WTC11 (cell line): Measurements from ENCODE around the gene PLCG1. TPM values are rescaled to one million over a fixed set of nuclear protein-coding genes. Genes with fewer than 3 reads are reported as not detected.

ENCODE experiments used
- ATAC-seq: fragments of 200-7000 bp; cut with Tn5 transposase; 2 replicates; pipeline ENCODE4 v1.10.0; 2021; ENCODE audit warnings: mild to moderate bottlenecking, moderate library complexity
- CTCF ChIA-PET: fragments of 300-600 bp; sonication (Branson Sonifier 250); formaldehyde crosslinking; loops from one replicate; lab custom pipeline; 2021; ENCODE audit warnings: antibody characterized with exemption; lab: Charles Lee
- POLR2A ChIA-PET: fragments of 350-600 bp; sonication (Branson Sonifier 250); formaldehyde crosslinking; loops from one replicate; lab custom pipeline; 2021; ENCODE audit warnings: antibody characterized with exemption; lab: Charles Lee
- DNase-seq: peaks from one replicate; pipeline ENCODE4 v3.0.0; 2021; ENCODE audit warnings: low spot score
- H3K27ac Mint-ChIP-seq: 2 replicates; pipeline ENCODE4 v1.8.0; 2021; ENCODE audit warnings: mixed read lengths
- H3K27me3 Mint-ChIP-seq: 2 replicates; pipeline ENCODE4 v1.8.0; 2021; ENCODE audit warnings: low read depth, mild to moderate bottlenecking, moderate library complexity, mixed read lengths
- H3K36me3 Mint-ChIP-seq: 2 replicates; pipeline ENCODE4 v1.8.0; 2021; ENCODE audit warnings: mixed read lengths
- H3K4me1 Mint-ChIP-seq: 2 replicates; pipeline ENCODE4 v1.8.0; 2022; ENCODE audit warnings: mixed read lengths
- H3K4me3 Mint-ChIP-seq: 2 replicates; pipeline ENCODE4 v1.8.0; 2021; ENCODE audit warnings: mild to moderate bottlenecking, moderate library complexity, mixed read lengths
- H3K9me3 Mint-ChIP-seq: 2 replicates; pipeline ENCODE4 v1.8.0; 2021; ENCODE audit warnings: mixed read lengths
- ARID4B ChIP-seq: sonication (generic); formaldehyde crosslinking; IDR thresholded peaks from 2 replicates; pipeline ENCODE4 v1.8.0; 2023; ENCODE audit warnings: missing genetic modification reagents, mild to moderate bottlenecking, borderline replicate concordance
- ATF6 ChIP-seq: sonication (generic); formaldehyde crosslinking; IDR thresholded peaks from 2 replicates; pipeline ENCODE4 v1.8.1; 2023; ENCODE audit warnings: mild to moderate bottlenecking, missing genetic modification reagents
- CREB1 ChIP-seq: sonication (generic); formaldehyde crosslinking; IDR thresholded peaks from 2 replicates; pipeline ENCODE4 v1.8.0; 2023; ENCODE audit warnings: mild to moderate bottlenecking, missing genetic modification reagents
- ELF4 ChIP-seq: sonication (generic); formaldehyde crosslinking; IDR thresholded peaks from 2 replicates; pipeline ENCODE4 v1.8.1; 2022; ENCODE audit warnings: low read depth, mild to moderate bottlenecking, moderate library complexity, missing genetic modification reagents
- FOXJ3 ChIP-seq: sonication (generic); formaldehyde crosslinking; IDR thresholded peaks from 2 replicates; pipeline ENCODE4 v1.9.0; 2021; ENCODE audit warnings: missing genetic modification reagents, mild to moderate bottlenecking, borderline replicate concordance
- FOXP1 ChIP-seq: sonication (generic); formaldehyde crosslinking; IDR thresholded peaks from 2 replicates; pipeline ENCODE4 v1.8.0; 2022; ENCODE audit warnings: missing genetic modification reagents, mild to moderate bottlenecking, moderate library complexity, borderline replicate concordance
- GABPB1 ChIP-seq: sonication (generic); formaldehyde crosslinking; IDR thresholded peaks from 2 replicates; pipeline ENCODE4 v1.8.1; 2023; ENCODE audit warnings: mild to moderate bottlenecking, missing genetic modification reagents
- HMGXB4 ChIP-seq: sonication (generic); formaldehyde crosslinking; IDR thresholded peaks from 2 replicates; pipeline ENCODE4 v1.8.1; 2023; ENCODE audit warnings: mild to moderate bottlenecking, moderate library complexity, missing genetic modification reagents
- IRF1 ChIP-seq: sonication (generic); formaldehyde crosslinking; IDR thresholded peaks from 2 replicates; pipeline ENCODE4 v1.8.0; 2023; ENCODE audit warnings: missing genetic modification reagents
- NR3C1 ChIP-seq: sonication (generic); formaldehyde crosslinking; conservative IDR thresholded peaks from 2 replicates; pipeline ENCODE4 v1.8.1; 2023; ENCODE audit warnings: low read depth, mild to moderate bottlenecking, missing genetic modification reagents
- PRDM15 ChIP-seq: sonication (generic); formaldehyde crosslinking; IDR thresholded peaks from 2 replicates; pipeline ENCODE4 v1.8.0; 2022; ENCODE audit warnings: missing genetic modification reagents
- PRRX2 ChIP-seq: fragments of 250-450 bp; sonication (Bioruptor Pico); IDR thresholded peaks from 2 replicates; pipeline ENCODE4 v1.8.0; 2021; ENCODE audit warnings: mild to moderate bottlenecking
- USF2 ChIP-seq: sonication (generic); formaldehyde crosslinking; IDR thresholded peaks from 2 replicates; pipeline ENCODE4 v1.8.1; 2023; ENCODE audit warnings: mild to moderate bottlenecking, missing genetic modification reagents, moderate library complexity
- ZMAT4 ChIP-seq: fragments of 250-450 bp; sonication (Bioruptor Pico); IDR thresholded peaks from 2 replicates; pipeline ENCODE4 v1.9.0; 2021; ENCODE audit warnings: mild to moderate bottlenecking
- ZNF121 ChIP-seq: sonication (generic); formaldehyde crosslinking; IDR thresholded peaks from 2 replicates; pipeline ENCODE4 v1.8.0; 2023; ENCODE audit warnings: missing genetic modification reagents
- ZNF138 ChIP-seq: sonication (generic); formaldehyde crosslinking; conservative IDR thresholded peaks from 2 replicates; pipeline ENCODE4 v1.8.1; 2022; ENCODE audit warnings: mild to moderate bottlenecking, moderate library complexity, missing genetic modification reagents
- total RNA-seq: library from RNA; stranded (reverse); gene quantifications from 3 replicates; pipeline ENCODE4 v1.2.3, GENCODE V29; 2021

PLCG1 gene
- total RNA-seq, 1 experiment from 2014 or later = 201 TPM

GRCh38 chr20:41176711-41177552 is 39.6 kb downstream of the PLCG1 start:
- Mint-ChIP-seq H3K4me1 (peaks cover 13% of the 10 kb centered on the region), H3K4me3 (no peak overlapping the region), H3K9me3 (no peaks in the 10 kb centered on the region), H3K27me3 (no peaks in the 10 kb centered on the region), H3K27ac (peak overlapping the region; percentile 52; the same call in 1 of the 2 replicates), H3K36me3 (peaks cover 38% of the 10 kb centered on the region)
- DNase-seq (peak; percentile 7), ATAC-seq (no peak)
- CTCF ChIA-PET = interaction anchor here (1.7 kb wide), 1 partner anchor 164 kb away, joined by 5 read pairs; the partner anchor contains the start of gene LPIN3
- POLR2A ChIA-PET = no interaction called here
- TF ChIP-seq PRDM15 (CRISPR knock-in tag) (no peak), GABPB1 (CRISPR knock-in tag) (no peak), FOXP1 (no peak), HMGXB4 (CRISPR knock-in tag) (no peak), ELF4 (CRISPR knock-in tag) (no peak), ATF6 (CRISPR knock-in tag) (no peak), CREB1 (no peak), ZMAT4 (CRISPR knock-in tag) (no peak), IRF1 (CRISPR knock-in tag) (no peak), ZNF138 (CRISPR knock-in tag) (no peak), ZNF121 (CRISPR knock-in tag) (no peak)

- DNase-seq = peak; percentile 9
- Mint-ChIP-seq H3K27me3 (no peaks in the 10 kb centered on the region), H3K36me3 (peaks cover 36% of the 10 kb centered on the region), H3K4me1 (peaks cover 13% of the 10 kb centered on the region), H3K4me3 (no peak overlapping the region), H3K9me3 (no peaks in the 10 kb centered on the region), H3K27ac (no peak overlapping the region)
- ChIA-PET POLR2A (no interaction called here), CTCF (interaction anchor here (0.8 kb wide), 1 partner anchor 187 kb away, joined by 3 read pairs; no protein-coding TSS in a partner anchor)
- no peak for ATAC-seq
- TF ChIP-seq FOXJ3 (no peak), ARID4B (CRISPR knock-in tag) (no peak), PRRX2 (CRISPR knock-in tag) (no peak), USF2 (no peak), ZMAT4 (CRISPR knock-in tag) (no peak), NR3C1 (no peak)
Observed at GRCh38 chr20:41177636-41178035, 40.3 kb downstream of the PLCG1 start.
